CD14-positive monocyte (primary cell): Measurements from ENCODE around the gene FBXO45. TPM values are rescaled to one million over a fixed set of nuclear protein-coding genes. Genes with fewer than 3 reads are reported as not detected.

Experiments
- DNase-seq, 3 donors: peaks; one replicate each; pipeline ENCODE4 v3.0.0-alpha.2; 2011 to 2022
- H2AFZ ChIP-seq: 2 replicates; pipeline ENCODE4 v1.6.0; 2012; ENCODE audit warnings: mild to moderate bottlenecking, low read depth, low read length, inconsistent platforms; ENCODE audit not compliant: insufficient read depth, poor library complexity, severe bottlenecking
- H3K27ac ChIP-seq, 2 donors: 1 replicate in 1 of 2; 2 replicates in 1 of 2; pipeline ENCODE4 v1.5.1; 2012 to 2013; ENCODE audit warnings: low read length in 2 of 2, control low read depth in 1 of 2, inconsistent platforms in 1 of 2, low read depth in 1 of 2, mild to moderate bottlenecking in 1 of 2
- H3K27me3 ChIP-seq, 2 donors: one replicate each; pipeline versions ENCODE4 v1.6.0 to v1.6.1; 2011 to 2013; ENCODE audit warnings: low read length in 2 of 2; ENCODE audit not compliant: control insufficient read depth in 2 of 2, insufficient read depth in 2 of 2
- H3K36me3 ChIP-seq, 2 donors: replicated peaks in 1 of 2; 1 replicate in 1 of 2; 2 replicates in 1 of 2; pipeline versions ENCODE4 v1.5.1 to v1.6.1; 2012 to 2013; ENCODE audit warnings: low read length in 2 of 2, control low read depth in 1 of 2, inconsistent platforms in 1 of 2, mild to moderate bottlenecking in 1 of 2; ENCODE audit not compliant: insufficient read depth in 2 of 2, control insufficient read depth in 1 of 2
- H3K4me1 ChIP-seq, 2 donors: 1 replicate in 1 of 2; 2 replicates in 1 of 2; pipeline versions ENCODE4 v1.5.1 to v1.6.1; 2012 to 2013; ENCODE audit warnings: low read length in 2 of 2, control low read depth in 1 of 2, inconsistent platforms in 1 of 2, mild to moderate bottlenecking in 1 of 2, moderate library complexity in 1 of 2; ENCODE audit not compliant: insufficient read depth in 2 of 2, control insufficient read depth in 1 of 2
- H3K4me2 ChIP-seq: replicated peaks from 2 replicates; pipeline ENCODE3; 2012; ENCODE audit warnings: low read length, moderate library complexity, mild to moderate bottlenecking; ENCODE audit not compliant: poor library complexity, severe bottlenecking; ENCODE audit errors: extremely low read depth
- H3K4me3 ChIP-seq, 3 experiments: fragments of 200-600 bp in 1 of 3; sonication (generic) in 1 of 3; replicated peaks in 1 of 3; 1 replicate in 2 of 3; 2 replicates in 1 of 3; pipeline ENCODE4 v1.5.1; 2011 to 2013; ENCODE audit warnings: low read length in 3 of 3, mild to moderate bottlenecking in 3 of 3, control low read depth in 2 of 3, low read depth in 2 of 3, inconsistent platforms in 1 of 3, moderate library complexity in 1 of 3
- H3K79me2 ChIP-seq: 2 replicates; pipeline ENCODE4 v1.6.0; 2012; ENCODE audit warnings: mild to moderate bottlenecking, control low read depth, inconsistent platforms, low read length, moderate library complexity; ENCODE audit not compliant: insufficient read depth
- H3K9ac ChIP-seq: 2 replicates; pipeline ENCODE4 v1.6.0; 2017; ENCODE audit warnings: low read length, mild to moderate bottlenecking; ENCODE audit not compliant: insufficient read depth, poor library complexity, severe bottlenecking
- H3K9me3 ChIP-seq, 2 donors: replicated peaks in 1 of 2; 1 replicate in 1 of 2; 2 replicates in 1 of 2; pipeline versions ENCODE4 v1.5.1 to v1.6.1; 2012 to 2013; ENCODE audit warnings: low read length in 2 of 2, control low read depth in 1 of 2; ENCODE audit not compliant: control insufficient read depth in 1 of 2, insufficient read depth in 1 of 2
- H4K20me1 ChIP-seq: 2 replicates; pipeline ENCODE4 v1.6.0; 2012; ENCODE audit warnings: mild to moderate bottlenecking, low read length, control low read depth, moderate library complexity; ENCODE audit not compliant: insufficient read depth
- H3K27ac Mint-ChIP-seq, 7 donors: one replicate each; pipeline ENCODE4 v1.8.0; 2020; ENCODE audit warnings: mild to moderate bottlenecking in 7 of 7, mixed read lengths in 7 of 7, moderate library complexity in 6 of 7, inconsistent platforms in 2 of 7
- H3K27me3 Mint-ChIP-seq, 3 donors: one replicate each; pipeline ENCODE4 v1.8.0; 2021 to 2022; ENCODE audit warnings: low read depth in 3 of 3, mild to moderate bottlenecking in 3 of 3, mixed read lengths in 3 of 3, moderate library complexity in 3 of 3, inconsistent platforms in 1 of 3
- H3K36me3 Mint-ChIP-seq, 2 donors: one replicate each; pipeline ENCODE4 v1.8.0; 2020; ENCODE audit warnings: mixed read lengths in 2 of 2, inconsistent platforms in 1 of 2, mild to moderate bottlenecking in 1 of 2
- H3K4me1 Mint-ChIP-seq: one replicate; pipeline ENCODE4 v1.8.0; 2020; ENCODE audit warnings: mild to moderate bottlenecking, mixed read lengths
- H3K4me3 Mint-ChIP-seq, 2 donors: one replicate each; pipeline ENCODE4 v1.8.0; 2020; ENCODE audit warnings: mild to moderate bottlenecking in 2 of 2, mixed read lengths in 2 of 2, moderate library complexity in 1 of 2
- H3K9me3 Mint-ChIP-seq, 7 donors: one replicate each; pipeline ENCODE4 v1.8.0; 2020 to 2022; ENCODE audit warnings: mixed read lengths in 7 of 7, mild to moderate bottlenecking in 6 of 7, moderate library complexity in 6 of 7, inconsistent platforms in 2 of 7
- CTCF ChIP-seq: fragments of 200-600 bp; IDR thresholded peaks from one replicate; pipeline ENCODE4 v1.8.0; 2022; ENCODE audit warnings: antibody characterized with exemption, mild to moderate bottlenecking
- WGBS: methylation state at CpG from one replicate; pipeline ENCODE4 v1.1.5; 2013; ENCODE audit warnings: missing lambda C conversion rate; ENCODE audit not compliant: insufficient coverage; 5-methylcytosine and 5-hydroxymethylcytosine counted together
- intact Hi-C, 2 donors: fragments of 100-400 bp; cut with micrococcal nuclease; formaldehyde crosslinking; loops; one replicate each; pipeline versions ENCODE4 v1.15.0 to v1.15.1; 2023
- polyA plus RNA-seq, 3 donors: library from polyadenylated mRNA; depleted of rRNA in 1 of 3; unstranded in 2 of 3; stranded (reverse) in 1 of 3; fragments of 300-500 nt in 2 of 3; fragments of >200 nt in 1 of 3; fragmentation: Illumina TruSeq in 2 of 3; gene quantifications; 1 replicate in 2 of 3; 2 replicates in 1 of 3; pipeline ENCODE4 v1.2.3, GENCODE V29; 2012 to 2021

The FBXO45 gene
- polyA plus RNA-seq, 3 donors: 1.8 to 2.8 (median 2.3) TPM

GRCh38 chr3:196544491-196544992, 23.9 kb upstream of the FBXO45 start:
- no peaks in the 10 kb centered on the region for H3K36me3 Mint-ChIP-seq
- DNase-seq: no peak
- 100% methylated on average over 2 of the region's 2 CpGs for WGBS
- H3K9me3 Mint-ChIP-seq: peaks cover 7 to 17% (median 15%) of the 10 kb centered on the region in 7 donors
- no peak for TF ChIP-seq CTCF
- intact Hi-C loops: no loop called here
- no peak overlapping the region for H3K4me2 ChIP-seq
- no peaks in the 10 kb centered on the region for H3K27me3 ChIP-seq
- no peak overlapping the region for H2AFZ ChIP-seq
- no peak overlapping the region for H3K9ac ChIP-seq
- H3K4me3 ChIP-seq: no peak overlapping the region
- H4K20me1 ChIP-seq: no peaks in the 10 kb centered on the region
- H3K27ac Mint-ChIP-seq: no peak overlapping the region
- H3K4me1 ChIP-seq: no peaks in the 10 kb centered on the region
- peaks cover 0 to 3% (median 0%) of the 10 kb centered on the region in 3 donors for H3K27me3 Mint-ChIP-seq
- peaks cover 7 to 8% of the 10 kb centered on the region in 2 donors for H3K9me3 ChIP-seq
- no peaks in the 10 kb centered on the region for H3K79me2 ChIP-seq
- H3K36me3 ChIP-seq: no peaks in the 10 kb centered on the region
- no peak overlapping the region for H3K27ac ChIP-seq
- no peak overlapping the region for H3K4me3 Mint-ChIP-seq
- no peaks in the 10 kb centered on the region for H3K4me1 Mint-ChIP-seq

- Histone ChIP-seq H3K36me3 (no peaks in the 10 kb centered on the region), H3K79me2 (no peaks in the 10 kb centered on the region), H3K4me1 (no peaks in the 10 kb centered on the region), H3K9ac (no peak overlapping the region), H3K27me3 (no peaks in the 10 kb centered on the region), H3K4me3 (no peak overlapping the region), H2AFZ (no peak overlapping the region), H3K9me3 (peaks cover 18 to 20% of the 10 kb centered on the region in 2 donors), H4K20me1 (no peaks in the 10 kb centered on the region), H3K4me2 (no peak overlapping the region), H3K27ac (no peak overlapping the region)
- Mint-ChIP-seq H3K4me3 (no peak overlapping the region), H3K27ac (no peak overlapping the region), H3K27me3 (peaks cover 0 to 2% (median 0%) of the 10 kb centered on the region in 3 donors), H3K36me3 (peaks cover 2 to 5% of the 10 kb centered on the region in 2 donors), H3K9me3 (peaks cover 15 to 31% (median 27%) of the 10 kb centered on the region in 7 donors), H3K4me1 (no peaks in the 10 kb centered on the region)
- no CpG with 5 or more reads among the region's 5 CpGs for WGBS
- TF ChIP-seq CTCF: no peak
- intact Hi-C loops: no loop called here
- DNase-seq: no peak
These were observed 21.9 kb upstream of the FBXO45 start for GRCh38 chr3:196546537-196546936.
